A673 (cell line): ENCODE results near the gene KCND2.

Experiments
- EZH2 ChIP-seq: fragments of 200-600 bp; sonication (generic); IDR thresholded peaks from 2 replicates; pipeline ENCODE4 v1.6.1; 2017; ENCODE audit warnings: borderline replicate concordance, low read depth, mild to moderate bottlenecking, mixed read lengths, antibody characterized with exemption, low read length; ENCODE audit not compliant: poor library complexity, severe bottlenecking
- TF ChIP-seq, protein P1 (sequence below): fragments of 300-800, 200-600 bp; sonication (generic); conservative IDR thresholded peaks from 2 replicates; pipeline ENCODE4 v1.5.1; 2017; ENCODE audit warnings: low read depth, mild to moderate bottlenecking, antibody characterized with exemption, low read length, moderate library complexity, mixed read lengths

DNA sequence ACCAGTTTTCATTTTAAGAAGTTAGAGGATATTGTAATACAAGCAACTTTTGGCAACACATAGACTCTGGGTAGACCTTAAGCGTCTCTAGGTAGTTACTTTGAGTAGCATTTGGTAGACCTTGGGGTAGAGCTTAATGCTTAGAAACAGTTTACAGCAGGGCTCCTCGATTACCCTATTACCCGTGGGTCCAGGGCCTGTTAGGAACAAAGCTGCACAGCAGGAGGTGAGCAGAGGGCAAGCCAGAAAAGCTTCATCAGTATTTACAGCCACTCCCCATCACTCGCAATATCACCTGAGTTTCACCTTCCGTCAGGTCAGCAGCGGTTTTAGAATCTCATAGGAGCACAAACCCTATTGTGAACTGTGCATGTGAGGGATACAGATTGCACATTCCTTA, 411.5 kb downstream of the KCND2 start:
- TF ChIP-seq, protein P1, sequence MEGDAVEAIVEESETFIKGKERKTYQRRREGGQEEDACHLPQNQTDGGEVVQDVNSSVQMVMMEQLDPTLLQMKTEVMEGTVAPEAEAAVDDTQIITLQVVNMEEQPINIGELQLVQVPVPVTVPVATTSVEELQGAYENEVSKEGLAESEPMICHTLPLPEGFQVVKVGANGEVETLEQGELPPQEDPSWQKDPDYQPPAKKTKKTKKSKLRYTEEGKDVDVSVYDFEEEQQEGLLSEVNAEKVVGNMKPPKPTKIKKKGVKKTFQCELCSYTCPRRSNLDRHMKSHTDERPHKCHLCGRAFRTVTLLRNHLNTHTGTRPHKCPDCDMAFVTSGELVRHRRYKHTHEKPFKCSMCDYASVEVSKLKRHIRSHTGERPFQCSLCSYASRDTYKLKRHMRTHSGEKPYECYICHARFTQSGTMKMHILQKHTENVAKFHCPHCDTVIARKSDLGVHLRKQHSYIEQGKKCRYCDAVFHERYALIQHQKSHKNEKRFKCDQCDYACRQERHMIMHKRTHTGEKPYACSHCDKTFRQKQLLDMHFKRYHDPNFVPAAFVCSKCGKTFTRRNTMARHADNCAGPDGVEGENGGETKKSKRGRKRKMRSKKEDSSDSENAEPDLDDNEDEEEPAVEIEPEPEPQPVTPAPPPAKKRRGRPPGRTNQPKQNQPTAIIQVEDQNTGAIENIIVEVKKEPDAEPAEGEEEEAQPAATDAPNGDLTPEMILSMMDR, result no peak
- no peak for TF ChIP-seq EZH2
